Astrocyte (in vitro differentiated cells and primary cell): ENCODE data around the gene MRPS9.

Experiments used
- EZH2 ChIP-seq: IDR thresholded peaks from 2 replicates; pipeline ENCODE4 v1.6.1; 2012; ENCODE audit warnings: mild to moderate bottlenecking, low read length, inconsistent platforms; ENCODE audit not compliant: insufficient read depth
- TF ChIP-seq, protein P1 (sequence below): IDR thresholded peaks from 2 replicates; pipeline ENCODE4 v1.5.1; 2011; ENCODE audit warnings: low read depth, mild to moderate bottlenecking, inconsistent platforms, low read length, moderate library complexity; ENCODE audit not compliant: insufficient read depth

DNA sequence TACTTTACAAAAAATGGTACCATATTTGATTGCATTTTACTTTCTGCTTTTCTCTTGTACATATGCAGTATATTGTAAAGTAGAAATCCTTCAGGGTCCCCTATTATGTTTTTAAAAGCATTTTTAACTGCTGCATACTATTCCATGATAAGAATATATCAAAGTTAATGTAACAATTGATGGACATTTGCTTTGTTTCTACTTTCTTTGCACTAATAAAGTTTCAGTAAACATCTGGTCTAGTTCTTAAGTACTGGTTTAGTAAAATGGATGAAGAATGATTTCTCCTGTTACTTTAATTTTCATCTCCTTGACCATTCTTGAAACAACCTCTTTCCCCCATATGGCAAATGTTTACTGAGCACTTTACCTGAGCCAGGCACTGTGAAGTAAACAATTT lies 1.7 kb downstream of the MRPS9 start:
- TF ChIP-seq, protein P1, sequence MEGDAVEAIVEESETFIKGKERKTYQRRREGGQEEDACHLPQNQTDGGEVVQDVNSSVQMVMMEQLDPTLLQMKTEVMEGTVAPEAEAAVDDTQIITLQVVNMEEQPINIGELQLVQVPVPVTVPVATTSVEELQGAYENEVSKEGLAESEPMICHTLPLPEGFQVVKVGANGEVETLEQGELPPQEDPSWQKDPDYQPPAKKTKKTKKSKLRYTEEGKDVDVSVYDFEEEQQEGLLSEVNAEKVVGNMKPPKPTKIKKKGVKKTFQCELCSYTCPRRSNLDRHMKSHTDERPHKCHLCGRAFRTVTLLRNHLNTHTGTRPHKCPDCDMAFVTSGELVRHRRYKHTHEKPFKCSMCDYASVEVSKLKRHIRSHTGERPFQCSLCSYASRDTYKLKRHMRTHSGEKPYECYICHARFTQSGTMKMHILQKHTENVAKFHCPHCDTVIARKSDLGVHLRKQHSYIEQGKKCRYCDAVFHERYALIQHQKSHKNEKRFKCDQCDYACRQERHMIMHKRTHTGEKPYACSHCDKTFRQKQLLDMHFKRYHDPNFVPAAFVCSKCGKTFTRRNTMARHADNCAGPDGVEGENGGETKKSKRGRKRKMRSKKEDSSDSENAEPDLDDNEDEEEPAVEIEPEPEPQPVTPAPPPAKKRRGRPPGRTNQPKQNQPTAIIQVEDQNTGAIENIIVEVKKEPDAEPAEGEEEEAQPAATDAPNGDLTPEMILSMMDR: no peak
- no peak for TF ChIP-seq EZH2
